Panc1 (cell line): ENCODE measurements around the gene CDKAL1. TPM values are rescaled to one million over a fixed set of nuclear protein-coding genes. Genes with fewer than 3 reads are reported as not detected.

Experiments
- ATAC-seq: fragments of 200-7000 bp; cut with Tn5 transposase; 2 replicates; pipeline ENCODE4 v1.9.1; 2020; ENCODE audit warnings: mild to moderate bottlenecking, moderate library complexity
- BruUV-seq: library from RNA; stranded (reverse); fragments of 400-500 nt; replicated peaks from 2 replicates; lab custom pipeline; 2021; lab: Mats Ljungman, UMichigan
- CTCF ChIA-PET: fragments of 300-600 bp; sonication (Branson Sonifier 250); formaldehyde crosslinking; loops from one replicate; lab custom pipeline; 2022; ENCODE audit warnings: antibody characterized with exemption; lab: Charles Lee
- POLR2A ChIA-PET: fragments of 300-600 bp; sonication (Branson Sonifier 250); formaldehyde crosslinking; loops from one replicate; lab custom pipeline; 2022; ENCODE audit warnings: antibody characterized with exemption; lab: Charles Lee
- DNase-seq: peaks from one replicate; pipeline ENCODE4 v3.0.0-alpha.2; 2010; ENCODE audit warnings: low read depth, low spot score
- H3K27ac ChIP-seq: 2 replicates; pipeline ENCODE4 v1.5.1; 2011; ENCODE audit warnings: mild to moderate bottlenecking, low read length, inconsistent platforms
- H3K27me3 ChIP-seq: fragments of 200-500 bp; sonication (Bioruptor generic); 2 replicates; pipeline ENCODE4 v1.6.0; 2014; ENCODE audit warnings: low read length, inconsistent platforms; ENCODE audit not compliant: control insufficient read depth, insufficient read depth
- H3K36me3 ChIP-seq: fragments of 200-500 bp; sonication (Bioruptor generic); 2 replicates; pipeline ENCODE4 v1.5.1; 2014; ENCODE audit warnings: inconsistent platforms, mild to moderate bottlenecking, low read length, moderate library complexity; ENCODE audit not compliant: control insufficient read depth, insufficient read depth
- H3K4me1 ChIP-seq: 2 replicates; pipeline ENCODE4 v1.5.1; 2011; ENCODE audit warnings: inconsistent platforms, mild to moderate bottlenecking, low read length, moderate library complexity; ENCODE audit not compliant: control insufficient read depth, insufficient read depth
- H3K4me3 ChIP-seq, 2 experiments: 2 replicates each; pipeline ENCODE4 v1.5.1; 2011 to 2012; ENCODE audit warnings: low read depth in 2 of 2, low read length in 2 of 2, mild to moderate bottlenecking in 2 of 2, inconsistent platforms in 1 of 2, moderate library complexity in 1 of 2
- H3K9me3 ChIP-seq: fragments of 200-500 bp; sonication (Bioruptor generic); 2 replicates; pipeline ENCODE4 v1.5.1; 2014; ENCODE audit warnings: low read depth, mild to moderate bottlenecking, inconsistent platforms, low read length, moderate library complexity; ENCODE audit not compliant: control insufficient read depth, insufficient read depth
- CTCF ChIP-seq: fragments of 450-650 bp; IDR thresholded peaks from 2 replicates; pipeline ENCODE4 v1.5.1; 2017; ENCODE audit warnings: mild to moderate bottlenecking
- POLR2AphosphoS5 ChIP-seq: IDR thresholded peaks from 2 replicates; pipeline ENCODE4 v1.6.1; 2012; ENCODE audit warnings: mild to moderate bottlenecking, low read depth, low read length, moderate library complexity
- REST ChIP-seq, 2 experiments: IDR thresholded peaks; 2 replicates each; pipeline ENCODE4 v1.6.1; 2011 to 2012; ENCODE audit warnings: low read depth in 2 of 2, control low read depth in 1 of 2, low read length in 1 of 2, mild to moderate bottlenecking in 1 of 2, moderate library complexity in 1 of 2; ENCODE audit not compliant: insufficient read depth in 1 of 2
- SIN3A ChIP-seq: IDR thresholded peaks from 2 replicates; pipeline ENCODE4 v1.6.1; 2012; ENCODE audit warnings: low read depth, mild to moderate bottlenecking, low read length, moderate library complexity, borderline replicate concordance; ENCODE audit not compliant: insufficient read depth
- TCF7L2 ChIP-seq: IDR thresholded peaks from 2 replicates; pipeline ENCODE4 v1.6.1; 2011; ENCODE audit warnings: mild to moderate bottlenecking, low read depth, low read length, inconsistent platforms
- in situ Hi-C: cut with HindIII; loops from 2 replicates; pipeline ENCODE4 v1.10.0; 2016; ENCODE audit warnings: low sequenced_read_pairs, low pct_unique_long_range_greater_than_20kb
- intact Hi-C: fragments of 100-400 bp; cut with micrococcal nuclease; formaldehyde crosslinking; loops from one replicate; pipeline ENCODE4 v1.10.0; 2022; ENCODE audit not compliant: unreplicated experiment
- total RNA-seq: library from RNA; stranded (reverse); gene quantifications from one replicate; pipeline ENCODE4 v1.2.1, GENCODE V29; 2021; ENCODE audit not compliant: unreplicated experiment

CDKAL1 gene
- total RNA-seq, 1 experiment from 2014 or later: 14.5 TPM

- TF ChIP-seq CTCF (no peak), POLR2AphosphoS5 (no peak), REST (IDR thresholded peaks at IDR 0.05; ENCODE audit: insufficient read depth in 1 of 2, low read depth in 2 of 2, low read length in 1 of 2) (no peak), SIN3A (no peak), TCF7L2 (no peak)
- H3K4me3 ChIP-seq: no peak overlapping the region
- H3K36me3 ChIP-seq: no peaks in the 10 kb centered on the region
- DNase-seq (no peak), ATAC-seq (no peak)
- no TSS peak for BruUV-seq
- no peaks in the 10 kb centered on the region for H3K9me3 ChIP-seq
- POLR2A ChIA-PET: no interaction called here
- intact Hi-C loops: loop anchor here (10.0 kb wide), 1 partner anchor 229 kb away; no protein-coding TSS in a partner anchor
- H3K27ac ChIP-seq: peak overlapping the region; percentile 57; the same call in 1 of the 2 replicates
- peaks cover under 1% of the 10 kb centered on the region for H3K4me1 ChIP-seq
- in situ Hi-C loops: no loop called here
- CTCF ChIA-PET: no interaction called here
- no peaks in the 10 kb centered on the region for H3K27me3 ChIP-seq
Measured at GRCh38 chr6:21103626-21104224, 569.5 kb downstream of the CDKAL1 start.

DNA sequence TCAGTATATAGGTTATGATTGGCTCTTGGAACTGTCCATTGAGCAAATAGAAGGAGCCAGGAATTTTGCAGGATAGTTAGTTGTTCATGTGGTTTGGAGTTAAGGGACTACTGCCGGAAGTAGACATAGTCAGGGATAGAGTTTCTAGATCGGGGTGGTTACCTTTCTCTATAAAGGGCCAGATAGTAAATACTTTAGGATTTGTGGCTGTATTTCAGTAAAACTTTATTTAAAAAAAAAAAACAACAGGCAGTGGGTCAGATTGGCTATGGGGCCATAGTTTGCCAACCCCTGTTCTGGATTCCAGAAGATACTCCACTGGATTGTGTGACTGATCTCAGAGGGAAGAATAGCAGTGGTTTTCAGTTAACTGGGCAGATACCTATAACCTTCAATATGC, 570.0 kb downstream of the CDKAL1 start:
- Histone ChIP-seq H3K9me3 (no peaks in the 10 kb centered on the region), H3K27me3 (no peaks in the 10 kb centered on the region), H3K36me3 (no peaks in the 10 kb centered on the region), H3K27ac (peak overlapping the region; percentile 57; the same call in 1 of the 2 replicates), H3K4me3 (no peak overlapping the region), H3K4me1 (peaks cover 6% of the 10 kb centered on the region)
- ATAC-seq (no peak), DNase-seq (no peak)
- ChIA-PET CTCF (no interaction called here), POLR2A (no interaction called here)
- in situ Hi-C loops (no loop called here), intact Hi-C loops (loop anchor here (10.0 kb wide), 1 partner anchor 229 kb away; no protein-coding TSS in a partner anchor)
- TF ChIP-seq POLR2AphosphoS5: no peak
- no TSS peak for BruUV-seq

- BruUV-seq: no TSS peak
- Histone ChIP-seq H3K27me3 (no peaks in the 10 kb centered on the region), H3K36me3 (no peaks in the 10 kb centered on the region), H3K4me3 (no peak overlapping the region), H3K9me3 (no peaks in the 10 kb centered on the region), H3K4me1 (peaks cover 38% of the 10 kb centered on the region), H3K27ac (peak overlapping the region; percentile 93)
- POLR2A ChIA-PET: no interaction called here
- DNase-seq (no peak), ATAC-seq (no peak)
- CTCF ChIA-PET: no interaction called here
- intact Hi-C loops: loop anchor here (10.0 kb wide), 1 partner anchor 233 kb away; no protein-coding TSS in a partner anchor
- TF ChIP-seq SIN3A: no peak
- no peak for TF ChIP-seq TCF7L2
- no peak for TF ChIP-seq REST (IDR thresholded peaks at IDR 0.05; ENCODE audit: insufficient read depth in 1 of 2, low read depth in 2 of 2, low read length in 1 of 2)
- no peak for TF ChIP-seq POLR2AphosphoS5
- TF ChIP-seq CTCF: no peak
- in situ Hi-C loops: no loop called here
Measured at GRCh38 chr6:21107796-21108195, 573.5 kb downstream of the CDKAL1 start.
